GM23338 (cell line): Measurements from ENCODE around the gene TFB1M. TPM values are rescaled to one million over a fixed set of nuclear protein-coding genes. Genes with fewer than 3 reads are reported as not detected.

Experiments
- ATAC-seq: fragments of 200-7000 bp; cut with Tn5 transposase; 3 replicates; pipeline ENCODE4 v1.9.1; 2020
- DNase-seq: peaks from one replicate; pipeline ENCODE4 v3.0.0-alpha.2; 2015; ENCODE audit warnings: low spot score
- H2AFZ ChIP-seq: fragments of 200-600 bp; sonication (generic); 2 replicates; pipeline ENCODE4 v1.8.0; 2016; ENCODE audit warnings: antibody characterized with exemption, mild to moderate bottlenecking, moderate library complexity
- H3F3A ChIP-seq: fragments of 200-600 bp; sonication (generic); replicated peaks from 2 replicates; pipeline ENCODE4 v1.8.0; 2017; ENCODE audit warnings: antibody characterized with exemption, mixed run types, low read depth
- H3K27ac ChIP-seq: fragments of 200-600 bp; sonication (generic); 2 replicates; pipeline ENCODE4 v1.6.1; 2016; ENCODE audit warnings: low read depth
- H3K27me3 ChIP-seq: fragments of 200-600 bp; sonication (generic); 2 replicates; pipeline ENCODE4 v1.8.0; 2016; ENCODE audit warnings: mild to moderate bottlenecking, mixed run types, moderate library complexity; ENCODE audit not compliant: insufficient read depth
- H3K36me3 ChIP-seq: fragments of 200-600 bp; sonication (generic); 2 replicates; pipeline ENCODE4 v1.8.0; 2016; ENCODE audit warnings: mild to moderate bottlenecking; ENCODE audit not compliant: insufficient read depth
- H3K4me1 ChIP-seq: fragments of 200-600 bp; sonication (generic); 2 replicates; pipeline ENCODE4 v1.8.0; 2016; ENCODE audit warnings: mild to moderate bottlenecking, moderate library complexity; ENCODE audit not compliant: insufficient read depth
- H3K4me2 ChIP-seq: fragments of 200-600 bp; sonication (generic); 2 replicates; pipeline ENCODE4 v1.7.1; 2017; ENCODE audit warnings: mixed run types
- H3K4me3 ChIP-seq: fragments of 200-600 bp; sonication (generic); 2 replicates; pipeline ENCODE4 v1.6.1; 2016; ENCODE audit warnings: mixed run types
- H3K79me2 ChIP-seq: fragments of 200-600 bp; sonication (generic); replicated peaks from 2 replicates; pipeline ENCODE4 v1.8.0; 2017; ENCODE audit warnings: mild to moderate bottlenecking; ENCODE audit not compliant: insufficient read depth
- H3K9me2 ChIP-seq: fragments of 200-600 bp; sonication (generic); 2 replicates; pipeline ENCODE4 v1.8.0; 2017; ENCODE audit not compliant: insufficient read depth
- H4K20me1 ChIP-seq: fragments of 200-600 bp; sonication (generic); replicated peaks from 2 replicates; pipeline ENCODE4 v1.8.0; 2017; ENCODE audit warnings: mild to moderate bottlenecking; ENCODE audit not compliant: insufficient read depth
- H3K27ac Mint-ChIP-seq: 2 replicates; pipeline ENCODE4 v1.8.0; 2020; ENCODE audit warnings: inconsistent platforms, mild to moderate bottlenecking, moderate library complexity, mixed read lengths
- H3K27me3 Mint-ChIP-seq: 3 replicates; pipeline ENCODE4 v1.8.0; 2022; ENCODE audit warnings: low read depth, mild to moderate bottlenecking, moderate library complexity, mixed read lengths, inconsistent platforms; ENCODE audit not compliant: insufficient read depth, poor library complexity
- H3K36me3 Mint-ChIP-seq: 3 replicates; pipeline ENCODE4 v1.8.0; 2021; ENCODE audit warnings: low read depth, mild to moderate bottlenecking, inconsistent platforms, moderate library complexity, mixed read lengths
- H3K4me1 Mint-ChIP-seq: 3 replicates; pipeline ENCODE4 v1.8.0; 2020; ENCODE audit warnings: mild to moderate bottlenecking, inconsistent platforms, mixed read lengths
- H3K4me3 Mint-ChIP-seq: 3 replicates; pipeline ENCODE4 v1.8.0; 2021; ENCODE audit warnings: moderate library complexity, mild to moderate bottlenecking, inconsistent platforms, mixed read lengths
- H3K9me3 Mint-ChIP-seq: 3 replicates; pipeline ENCODE4 v1.8.0; 2020; ENCODE audit warnings: moderate library complexity, mild to moderate bottlenecking, inconsistent platforms, mixed read lengths
- CREB1 ChIP-seq: fragments of 250-450 bp; sonication (Bioruptor Pico); IDR thresholded peaks from 2 replicates; pipeline ENCODE4 v1.5.0; 2020; ENCODE audit warnings: low read depth, mild to moderate bottlenecking, moderate library complexity
- CTCF ChIP-seq, 2 experiments: fragments of 200-600 bp in 1 of 2; sonication (generic) in 1 of 2; conservative IDR thresholded peaks; 2 replicates each; pipeline versions ENCODE4 v1.5.1 to v1.6.1; 2016 to 2017; ENCODE audit warnings: antibody characterized with exemption in 2 of 2, low read depth in 2 of 2, mild to moderate bottlenecking in 2 of 2, moderate library complexity in 1 of 2
- EZH2 ChIP-seq: fragments of 200-600 bp; sonication (generic); IDR thresholded peaks from one replicate; pipeline ENCODE4 v1.8.0; 2017; ENCODE audit warnings: antibody characterized with exemption, mild to moderate bottlenecking, low read depth; ENCODE audit not compliant: unreplicated experiment
- JUNB ChIP-seq: IDR thresholded peaks from one replicate; pipeline ENCODE4 v1.6.1; 2016; ENCODE audit warnings: antibody characterized with exemption; ENCODE audit not compliant: unreplicated experiment
- NANOG ChIP-seq: IDR thresholded peaks from 2 replicates; pipeline ENCODE4 v1.6.1; 2016; ENCODE audit warnings: antibody characterized with exemption, borderline replicate concordance
- POLR2AphosphoS5 ChIP-seq: IDR thresholded peaks from 2 replicates; pipeline ENCODE4 v1.6.1; 2016; ENCODE audit warnings: antibody characterized with exemption, low read depth
- STAT1 ChIP-seq: IDR thresholded peaks from one replicate; pipeline ENCODE4 v1.6.1; 2016; ENCODE audit warnings: antibody characterized with exemption; ENCODE audit not compliant: unreplicated experiment
- polyA plus RNA-seq: library from polyadenylated mRNA; unstranded; fragments of >200 nt; fragmentation: Nextera tagmentation; extraction: Ambion mirVana; gene quantifications from 2 replicates; pipeline ENCODE4 v1.2.1, GENCODE V29; 2016
- total RNA-seq: library from RNA; depleted of rRNA; stranded (reverse); fragments of >200 nt; shearing (Covaris generic); gene quantifications from 2 replicates; pipeline ENCODE4 v1.2.3, GENCODE V29; 2014
- TF ChIP-seq, protein P1 (sequence below): IDR thresholded peaks from one replicate; pipeline ENCODE4 v1.6.1; 2018; ENCODE audit warnings: antibody characterized with exemption; ENCODE audit not compliant: unreplicated experiment

TFB1M gene
- total and polyA plus RNA-seq, 2 experiments from 2014 or later = 51.1 to 66.9 TPM

- peaks cover 28% of the 10 kb centered on the region for H3K36me3 Mint-ChIP-seq
- peaks cover 5% of the 10 kb centered on the region; the same call in 1 of the 2 replicates for H3K4me1 ChIP-seq
- TF ChIP-seq STAT1 (no peak), POLR2AphosphoS5 (no peak), CTCF (conservative IDR thresholded peaks at IDR 0.05; ENCODE audit: low read depth in 2 of 2) (no peak)
- TF ChIP-seq, protein P1, sequence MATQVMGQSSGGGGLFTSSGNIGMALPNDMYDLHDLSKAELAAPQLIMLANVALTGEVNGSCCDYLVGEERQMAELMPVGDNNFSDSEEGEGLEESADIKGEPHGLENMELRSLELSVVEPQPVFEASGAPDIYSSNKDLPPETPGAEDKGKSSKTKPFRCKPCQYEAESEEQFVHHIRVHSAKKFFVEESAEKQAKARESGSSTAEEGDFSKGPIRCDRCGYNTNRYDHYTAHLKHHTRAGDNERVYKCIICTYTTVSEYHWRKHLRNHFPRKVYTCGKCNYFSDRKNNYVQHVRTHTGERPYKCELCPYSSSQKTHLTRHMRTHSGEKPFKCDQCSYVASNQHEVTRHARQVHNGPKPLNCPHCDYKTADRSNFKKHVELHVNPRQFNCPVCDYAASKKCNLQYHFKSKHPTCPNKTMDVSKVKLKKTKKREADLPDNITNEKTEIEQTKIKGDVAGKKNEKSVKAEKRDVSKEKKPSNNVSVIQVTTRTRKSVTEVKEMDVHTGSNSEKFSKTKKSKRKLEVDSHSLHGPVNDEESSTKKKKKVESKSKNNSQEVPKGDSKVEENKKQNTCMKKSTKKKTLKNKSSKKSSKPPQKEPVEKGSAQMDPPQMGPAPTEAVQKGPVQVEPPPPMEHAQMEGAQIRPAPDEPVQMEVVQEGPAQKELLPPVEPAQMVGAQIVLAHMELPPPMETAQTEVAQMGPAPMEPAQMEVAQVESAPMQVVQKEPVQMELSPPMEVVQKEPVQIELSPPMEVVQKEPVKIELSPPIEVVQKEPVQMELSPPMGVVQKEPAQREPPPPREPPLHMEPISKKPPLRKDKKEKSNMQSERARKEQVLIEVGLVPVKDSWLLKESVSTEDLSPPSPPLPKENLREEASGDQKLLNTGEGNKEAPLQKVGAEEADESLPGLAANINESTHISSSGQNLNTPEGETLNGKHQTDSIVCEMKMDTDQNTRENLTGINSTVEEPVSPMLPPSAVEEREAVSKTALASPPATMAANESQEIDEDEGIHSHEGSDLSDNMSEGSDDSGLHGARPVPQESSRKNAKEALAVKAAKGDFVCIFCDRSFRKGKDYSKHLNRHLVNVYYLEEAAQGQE = no peak
- peaks cover 19% of the 10 kb centered on the region for H3K4me1 Mint-ChIP-seq
- no peak for ATAC-seq
- no peaks in the 10 kb centered on the region for H3K27me3 ChIP-seq
- H3K27ac ChIP-seq = no peak overlapping the region
- H3K9me2 ChIP-seq = no peaks in the 10 kb centered on the region
- H3K27ac Mint-ChIP-seq = no peak overlapping the region
- H3K9me3 Mint-ChIP-seq = peaks cover 9% of the 10 kb centered on the region; the same call in 1 of the 3 replicates
- H3K4me3 ChIP-seq = no peak overlapping the region
- H3K36me3 ChIP-seq = peaks cover 3% of the 10 kb centered on the region; the same call in 1 of the 2 replicates
- H3K4me3 Mint-ChIP-seq = no peak overlapping the region
- H3K27me3 Mint-ChIP-seq = peaks cover 4% of the 10 kb centered on the region
- H3K79me2 ChIP-seq = no peaks in the 10 kb centered on the region
- no peak overlapping the region for H2AFZ ChIP-seq
- no peaks in the 10 kb centered on the region for H3F3A ChIP-seq
- DNase-seq = no peak
- no peak overlapping the region for H3K4me2 ChIP-seq
- H4K20me1 ChIP-seq = no peaks in the 10 kb centered on the region
These were observed 101.5 kb downstream of the TFB1M start for GRCh38 chr6:155212616-155213380.

DNA sequence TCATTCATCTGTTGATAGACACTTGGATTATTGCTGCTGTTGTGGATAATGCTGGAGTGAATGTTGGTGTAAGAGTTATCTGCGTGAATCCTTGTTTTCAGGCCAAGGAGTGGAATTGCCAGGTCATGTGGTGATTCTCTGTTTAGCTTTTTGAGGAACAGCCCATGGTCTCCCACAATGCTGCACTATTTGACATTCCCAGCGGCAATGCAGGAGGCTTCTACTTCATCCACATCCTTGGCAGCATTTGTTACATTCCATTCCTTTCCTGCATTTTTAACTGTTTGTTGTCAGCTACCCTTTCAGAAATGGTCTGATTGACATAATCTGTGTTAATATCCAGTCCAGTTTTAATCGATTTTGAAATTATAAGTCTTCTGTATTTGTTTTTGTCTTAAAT, 102.2 kb downstream of the TFB1M start:
- ATAC-seq (no peak), DNase-seq (no peak)
- peaks cover 9% of the 10 kb centered on the region; the same call in 1 of the 3 replicates for H3K9me3 Mint-ChIP-seq
- H3K27me3 Mint-ChIP-seq = peaks cover 4% of the 10 kb centered on the region
- Histone ChIP-seq H3K36me3 (peaks cover 3% of the 10 kb centered on the region; the same call in 1 of the 2 replicates), H3K9me2 (no peaks in the 10 kb centered on the region), H3K27me3 (no peaks in the 10 kb centered on the region), H3K79me2 (no peaks in the 10 kb centered on the region), H3K4me1 (peaks cover 5% of the 10 kb centered on the region; the same call in 1 of the 2 replicates), H3K4me3 (no peak overlapping the region), H3K4me2 (no peak overlapping the region), H2AFZ (no peak overlapping the region), H3K27ac (no peak overlapping the region), H3F3A (no peaks in the 10 kb centered on the region), H4K20me1 (no peaks in the 10 kb centered on the region)
- H3K36me3 Mint-ChIP-seq = peaks cover 28% of the 10 kb centered on the region
- no peak overlapping the region for H3K27ac Mint-ChIP-seq
- peaks cover 18% of the 10 kb centered on the region for H3K4me1 Mint-ChIP-seq
- TF ChIP-seq CREB1 (CRISPR knock-in tag) (no peak), EZH2 (no peak), CTCF (conservative IDR thresholded peaks at IDR 0.05; ENCODE audit: low read depth in 2 of 2) (no peak), POLR2AphosphoS5 (no peak), JUNB (no peak), NANOG (no peak)
- TF ChIP-seq, protein P1 = no peak
- H3K4me3 Mint-ChIP-seq = no peak overlapping the region
